H1 (cell line): ENCODE measurements around the gene CDYL.

Experiments used
- CHD2 ChIP-seq: IDR thresholded peaks from 2 replicates; pipeline ENCODE4 v1.6.1; 2012; ENCODE audit warnings: low read length, improper control_type of control experiment
- CHD7 ChIP-seq: fragments of 300-600 bp; sonication (generic); IDR thresholded peaks from 2 replicates; pipeline ENCODE4 v1.7.1; 2012; ENCODE audit warnings: low read length, moderate library complexity, mild to moderate bottlenecking, inconsistent platforms; ENCODE audit not compliant: insufficient replicate concordance
- CTCF ChIP-seq, 3 experiments: IDR thresholded peaks; 1 replicate in 2 of 3; 2 replicates in 1 of 3; pipeline versions ENCODE4 v1.5.1 to v1.6.1; 2011; ENCODE audit warnings: low read length in 3 of 3, mild to moderate bottlenecking in 3 of 3, inconsistent platforms in 2 of 3, low read depth in 1 of 3, moderate library complexity in 1 of 3; ENCODE audit not compliant: insufficient read depth in 1 of 3; ENCODE audit errors: control extremely low read depth in 1 of 3
- EP300 ChIP-seq, 2 experiments: IDR thresholded peaks; 1 replicate in 1 of 2; 2 replicates in 1 of 2; pipeline ENCODE4 v1.6.1; 2011 to 2012; ENCODE audit warnings: low read depth in 2 of 2, low read length in 2 of 2, mild to moderate bottlenecking in 2 of 2, borderline replicate concordance in 1 of 2, inconsistent platforms in 1 of 2, moderate library complexity in 1 of 2
- GABPA ChIP-seq: IDR thresholded peaks from 2 replicates; pipeline ENCODE4 v1.6.1; 2011; ENCODE audit warnings: mild to moderate bottlenecking, low read length, moderate library complexity, borderline replicate concordance; ENCODE audit not compliant: insufficient read depth
- JUN ChIP-seq: IDR thresholded peaks from 2 replicates; pipeline ENCODE4 v1.6.1; 2011; ENCODE audit warnings: low read depth, mild to moderate bottlenecking, improper control_type of control experiment, low read length
- NRF1 ChIP-seq: IDR thresholded peaks from 2 replicates; pipeline ENCODE4 v1.6.1; 2011; ENCODE audit warnings: mild to moderate bottlenecking, low read depth, low read length, improper control_type of control experiment
- POLR2A ChIP-seq, 2 experiments: IDR thresholded peaks; 1 replicate in 1 of 2; 2 replicates in 1 of 2; pipeline ENCODE4 v1.6.1; 2011; ENCODE audit warnings: low read depth in 2 of 2, low read length in 2 of 2, mild to moderate bottlenecking in 2 of 2; ENCODE audit errors: control extremely low read depth in 1 of 2
- POLR2AphosphoS5 ChIP-seq: IDR thresholded peaks from 2 replicates; pipeline ENCODE4 v1.6.1; 2011; ENCODE audit warnings: low read depth, low read length
- SUZ12 ChIP-seq: fragments of 200-600 bp; sonication (generic); IDR thresholded peaks from 2 replicates; pipeline ENCODE4 v1.6.1; 2012; ENCODE audit warnings: mild to moderate bottlenecking, inconsistent platforms, low read length, moderate library complexity, mixed read lengths
- TAF1 ChIP-seq: IDR thresholded peaks from 2 replicates; pipeline ENCODE4 v1.6.1; 2011; ENCODE audit warnings: mild to moderate bottlenecking, low read depth, low read length
- TBP ChIP-seq: IDR thresholded peaks from 2 replicates; pipeline ENCODE4 v1.6.1; 2011; ENCODE audit warnings: low read depth, low read length, improper control_type of control experiment
- YY1 ChIP-seq: IDR thresholded peaks from 2 replicates; pipeline ENCODE4 v1.6.1; 2011; ENCODE audit warnings: low read depth, mild to moderate bottlenecking, low read length

- TF ChIP-seq CTCF (IDR thresholded peaks at IDR 0.05; ENCODE audit: control extremely low read depth in 1 of 3, insufficient read depth in 1 of 3, low read depth in 1 of 3, low read length in 3 of 3) (no peak), CHD2 (no peak), JUN (no peak), TAF1 (no peak), GABPA (no peak), POLR2A (IDR thresholded peaks at IDR 0.05; ENCODE audit: control extremely low read depth in 1 of 2, low read depth in 2 of 2, low read length in 2 of 2) (no peak), SUZ12 (no peak), NRF1 (no peak), EP300 (IDR thresholded peaks at IDR 0.05; ENCODE audit: borderline replicate concordance in 1 of 2, low read depth in 2 of 2, low read length in 2 of 2) (no peak), CHD7 (no peak), POLR2AphosphoS5 (no peak), YY1 (no peak), TBP (no peak)
Measured at GRCh38 chr6:5004373-5005037, 228.3 kb downstream of the CDYL start.
